ENCODE data around the gene SLC39A11. TPM values are rescaled to one million over a fixed set of nuclear protein-coding genes. Genes with fewer than 3 reads are reported as not detected.

SLC39A11 gene
- total RNA-seq, 2 experiments from 2014 or later: 25.6 to 51.5 TPM

DNA sequence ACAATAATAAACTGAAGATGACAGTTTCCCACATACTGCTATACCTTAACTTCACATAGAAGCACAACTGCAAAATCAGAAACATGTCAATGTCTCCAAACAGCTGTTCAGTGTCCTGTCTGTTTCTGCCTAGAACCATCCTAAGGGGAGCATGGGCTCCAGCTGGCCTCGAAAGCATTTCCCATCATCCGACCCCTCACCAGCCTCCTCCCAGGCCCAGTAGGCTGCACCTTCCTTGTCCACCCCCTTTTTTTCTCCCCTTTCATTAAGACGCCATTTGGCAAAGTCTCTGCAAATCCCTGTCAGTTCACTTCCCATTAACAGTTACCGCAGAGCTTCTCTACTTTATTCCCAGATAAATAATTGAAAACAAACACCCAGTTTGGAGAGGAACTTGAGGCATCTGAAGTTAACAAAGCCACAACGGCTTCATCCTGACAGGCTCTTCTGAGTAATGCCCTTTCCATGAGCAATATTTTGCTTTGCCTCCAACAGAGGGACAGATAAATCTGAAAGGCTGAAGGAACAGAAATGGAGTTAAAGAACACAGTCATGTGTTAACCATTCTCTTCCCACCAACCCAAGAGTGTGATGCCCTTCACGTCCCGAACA lies 65.3 kb downstream of the SLC39A11 start:
- intact Hi-C loops (cut with micrococcal nuclease; ENCODE audit: unreplicated experiment): no loop called here
- no peaks in the 10 kb centered on the region for H3K4me1 ChIP-seq (ENCODE audit: insufficient read depth, low read length, poor library complexity, severe bottlenecking)
- ChIA-PET CTCF (ENCODE audit: unreplicated experiment) (interaction anchor here (0.6 kb wide), 1 partner anchor 17 kb away, joined by 4 read pairs; no protein-coding TSS in a partner anchor), POLR2A (no interaction called here)
- no peaks in the 10 kb centered on the region for H3K9me2 ChIP-seq (ENCODE audit: insufficient read depth, low read length)
- no peak overlapping the region for H3K4me3 ChIP-seq (ENCODE audit: low read depth, low read length, poor library complexity, severe bottlenecking)
- H3K79me2 ChIP-seq (ENCODE audit: insufficient read depth, low read depth, low read length): no peaks in the 10 kb centered on the region
- H4K20me1 ChIP-seq (ENCODE audit: insufficient read depth, low read length): no peaks in the 10 kb centered on the region
- no peak for DNase-seq (ENCODE audit: low spot score)
- BruUV-seq (replicated peaks): no TSS peak
- H3K4me2 ChIP-seq (ENCODE audit: low read length): no peak overlapping the region
- H3K36me3 ChIP-seq (ENCODE audit: insufficient read depth, low read length): peaks cover 28% of the 10 kb centered on the region
- H3K27ac ChIP-seq (ENCODE audit: low read depth, low read length, poor library complexity, severe bottlenecking): no peak overlapping the region
- H2AFZ ChIP-seq (ENCODE audit: low read length): no peak overlapping the region
- H3K9me3 ChIP-seq (ENCODE audit: low read length): no peaks in the 10 kb centered on the region
- TF ChIP-seq, protein P1, sequence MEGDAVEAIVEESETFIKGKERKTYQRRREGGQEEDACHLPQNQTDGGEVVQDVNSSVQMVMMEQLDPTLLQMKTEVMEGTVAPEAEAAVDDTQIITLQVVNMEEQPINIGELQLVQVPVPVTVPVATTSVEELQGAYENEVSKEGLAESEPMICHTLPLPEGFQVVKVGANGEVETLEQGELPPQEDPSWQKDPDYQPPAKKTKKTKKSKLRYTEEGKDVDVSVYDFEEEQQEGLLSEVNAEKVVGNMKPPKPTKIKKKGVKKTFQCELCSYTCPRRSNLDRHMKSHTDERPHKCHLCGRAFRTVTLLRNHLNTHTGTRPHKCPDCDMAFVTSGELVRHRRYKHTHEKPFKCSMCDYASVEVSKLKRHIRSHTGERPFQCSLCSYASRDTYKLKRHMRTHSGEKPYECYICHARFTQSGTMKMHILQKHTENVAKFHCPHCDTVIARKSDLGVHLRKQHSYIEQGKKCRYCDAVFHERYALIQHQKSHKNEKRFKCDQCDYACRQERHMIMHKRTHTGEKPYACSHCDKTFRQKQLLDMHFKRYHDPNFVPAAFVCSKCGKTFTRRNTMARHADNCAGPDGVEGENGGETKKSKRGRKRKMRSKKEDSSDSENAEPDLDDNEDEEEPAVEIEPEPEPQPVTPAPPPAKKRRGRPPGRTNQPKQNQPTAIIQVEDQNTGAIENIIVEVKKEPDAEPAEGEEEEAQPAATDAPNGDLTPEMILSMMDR (conservative IDR thresholded peaks at IDR 0.05; ENCODE audit: low read length): no peak
- TF ChIP-seq EZH2phosphoT487 (IDR thresholded peaks at IDR 0.05; ENCODE audit: borderline replicate concordance, low read depth, low read length): no peak

DNA sequence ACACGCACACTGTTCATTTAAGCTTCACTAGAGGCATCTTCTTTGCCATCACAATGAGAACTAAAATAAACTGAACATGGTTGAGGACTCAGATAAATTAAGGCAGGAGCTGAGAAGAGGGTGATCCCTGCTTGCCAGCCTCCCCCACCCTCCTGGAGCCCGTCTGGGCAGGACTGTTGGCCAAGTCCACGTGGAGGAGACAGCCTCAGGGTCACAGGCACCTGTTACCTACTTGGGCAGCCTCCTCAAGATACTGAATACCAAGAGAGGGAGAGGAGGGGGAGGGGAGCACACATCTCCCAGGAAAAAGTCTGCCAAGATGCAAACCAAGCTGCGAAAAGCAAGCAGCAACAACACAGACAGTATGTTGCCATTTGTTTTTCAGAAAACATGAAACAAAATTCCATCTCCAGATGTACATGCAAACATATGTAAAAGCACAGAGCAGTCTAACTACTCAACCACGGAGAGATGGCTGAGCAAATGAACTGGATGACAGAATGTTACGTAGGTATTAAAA lies 67.4 kb downstream of the SLC39A11 start:
- no peaks in the 10 kb centered on the region for H3K9me3 ChIP-seq (ENCODE audit: low read length)
- no peaks in the 10 kb centered on the region for H3K79me2 ChIP-seq (ENCODE audit: insufficient read depth, low read depth, low read length)
- no peaks in the 10 kb centered on the region for H3K4me1 ChIP-seq (ENCODE audit: insufficient read depth, low read length, poor library complexity, severe bottlenecking)
- BruUV-seq (replicated peaks): no TSS peak
- H3K27ac ChIP-seq (ENCODE audit: low read depth, low read length, poor library complexity, severe bottlenecking): no peak overlapping the region
- H3K36me3 ChIP-seq (ENCODE audit: insufficient read depth, low read length): peaks cover 13% of the 10 kb centered on the region
- TF ChIP-seq EZH2phosphoT487 (IDR thresholded peaks at IDR 0.05; ENCODE audit: borderline replicate concordance, low read depth, low read length): no peak
- TF ChIP-seq, protein P1 (conservative IDR thresholded peaks at IDR 0.05; ENCODE audit: low read length): no peak
- H2AFZ ChIP-seq (ENCODE audit: low read length): no peak overlapping the region
- ChIA-PET POLR2A (no interaction called here), CTCF (ENCODE audit: unreplicated experiment) (interaction anchor here (0.5 to 0.6 kb wide), 2 partner anchors 19 to 126 kb away, joined by 4 to 8 read pairs; no protein-coding TSS in a partner anchor)
- intact Hi-C loops (cut with micrococcal nuclease; ENCODE audit: unreplicated experiment): no loop called here
- no peak for DNase-seq (ENCODE audit: low spot score)
- H3K9me2 ChIP-seq (ENCODE audit: insufficient read depth, low read length): no peaks in the 10 kb centered on the region
- no peak overlapping the region for H3K4me2 ChIP-seq (ENCODE audit: low read length)
- no peaks in the 10 kb centered on the region for H4K20me1 ChIP-seq (ENCODE audit: insufficient read depth, low read length)
- no peak overlapping the region for H3K4me3 ChIP-seq (ENCODE audit: low read depth, low read length, poor library complexity, severe bottlenecking)

DNA sequence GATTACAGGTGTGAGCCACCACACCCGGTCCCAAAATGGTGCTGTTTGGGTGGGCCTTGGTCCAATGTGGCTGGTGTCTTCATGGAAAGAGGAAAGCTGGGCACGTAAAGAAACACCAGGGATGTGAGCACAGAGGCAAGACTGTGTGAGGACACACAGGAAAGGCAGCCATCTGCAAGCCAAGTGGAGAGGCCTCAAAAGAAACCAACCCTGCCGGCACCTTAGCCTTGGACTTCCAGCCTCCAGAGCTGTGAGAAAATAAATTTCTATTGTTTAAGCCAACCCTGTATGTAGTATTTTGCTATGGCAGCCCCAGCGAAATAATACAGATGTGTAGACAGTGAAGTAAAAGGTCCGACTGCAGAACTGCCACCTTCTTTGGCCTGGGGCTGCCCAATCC lies 68.7 kb downstream of the SLC39A11 start:
- Histone ChIP-seq H3K9me3 (ENCODE audit: low read length) (peaks cover 6% of the 10 kb centered on the region; the same call in 1 of the 2 replicates), H3K4me2 (ENCODE audit: low read length) (no peak overlapping the region), H2AFZ (ENCODE audit: low read length) (no peak overlapping the region), H3K79me2 (ENCODE audit: insufficient read depth, low read depth, low read length) (no peaks in the 10 kb centered on the region), H3K9me2 (ENCODE audit: insufficient read depth, low read length) (no peaks in the 10 kb centered on the region), H3K36me3 (ENCODE audit: insufficient read depth, low read length) (peaks cover 9% of the 10 kb centered on the region; the same call in 1 of the 2 replicates), H3K4me1 (ENCODE audit: insufficient read depth, low read length, poor library complexity, severe bottlenecking) (no peaks in the 10 kb centered on the region), H3K27ac (ENCODE audit: low read depth, low read length, poor library complexity, severe bottlenecking) (no peak overlapping the region), H3K4me3 (ENCODE audit: low read depth, low read length, poor library complexity, severe bottlenecking) (no peak overlapping the region), H4K20me1 (ENCODE audit: insufficient read depth, low read length) (no peaks in the 10 kb centered on the region)
- TF ChIP-seq, protein P1 (conservative IDR thresholded peaks at IDR 0.05; ENCODE audit: low read length): no peak
- no TSS peak for BruUV-seq (replicated peaks)
- intact Hi-C loops (cut with micrococcal nuclease; ENCODE audit: unreplicated experiment): no loop called here
- no peak for DNase-seq (ENCODE audit: low spot score)
- POLR2A ChIA-PET: no interaction called here
- CTCF ChIA-PET (ENCODE audit: unreplicated experiment): no interaction called here

Measured in OCI-LY7 (cell line).